ENCODE data around the gene MOXD1. TPM values are rescaled to one million over a fixed set of nuclear protein-coding genes. Genes with fewer than 3 reads are reported as not detected.
A peak's percentile ranks its signal among the peaks of the same experiment; 100 is the strongest.
"Not testable (repeated sequence)": the region's sequence is repeated elsewhere in the genome, so short reads cannot be mapped to it uniquely, and the experiment has no call there.

Gene MOXD1
- total RNA-seq, 2 experiments from 2014 or later = not detected

DNA sequence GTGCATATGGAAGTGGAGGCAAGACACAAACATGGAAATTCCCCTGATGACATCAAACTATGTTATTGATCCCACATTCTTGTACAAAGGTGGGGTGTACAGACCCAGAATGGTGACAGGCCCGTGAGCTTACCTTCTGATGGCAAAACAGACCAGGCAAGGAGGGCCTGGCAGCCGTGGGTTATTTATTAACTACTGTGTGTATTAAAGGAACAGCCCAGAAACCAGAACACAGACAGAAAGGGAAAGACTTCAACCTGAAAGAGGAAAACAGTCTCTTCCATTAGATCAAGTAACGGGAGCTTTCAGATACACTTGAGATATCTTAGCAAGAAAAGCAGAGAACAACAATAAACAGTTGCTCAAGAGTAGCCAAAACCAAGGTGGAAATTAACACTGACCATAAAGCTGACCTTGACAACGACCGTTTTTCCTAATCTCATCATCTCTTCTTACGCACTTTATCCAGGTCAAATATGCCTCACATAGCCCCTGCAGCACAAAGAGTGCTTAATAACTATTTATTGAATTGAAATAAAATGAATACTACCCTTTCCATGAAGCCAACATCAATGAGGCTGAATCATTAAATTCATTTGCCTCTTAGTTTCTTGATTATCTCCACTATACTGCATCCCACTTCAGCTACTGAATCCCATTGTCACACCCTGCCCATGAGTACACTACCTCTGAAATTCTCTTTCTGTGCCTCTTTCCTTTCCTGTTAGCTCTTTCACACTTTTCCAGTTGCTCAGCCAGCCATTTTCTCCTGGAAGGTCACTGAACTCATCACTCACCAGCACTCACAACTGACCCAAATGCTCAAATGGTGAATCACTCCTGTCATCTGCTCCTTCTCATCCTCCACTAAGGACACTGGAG is 67.4 kb downstream of the MOXD1 start:
- ATAC-seq (no peak), DNase-seq (no peak)
- ChIA-PET POLR2A (no interaction called here), CTCF (no interaction called here)
- Mint-ChIP-seq H3K4me1 (ENCODE audit: low read depth) (no peaks in the 10 kb centered on the region), H3K4me3 (no peak overlapping the region), H3K36me3 (ENCODE audit: low read depth) (no peaks in the 10 kb centered on the region), H3K27ac (no peak overlapping the region), H3K9me3 (ENCODE audit: insufficient read depth) (no peaks in the 10 kb centered on the region), H3K27me3 (ENCODE audit: low read depth) (peaks cover 5% of the 10 kb centered on the region)

DNA sequence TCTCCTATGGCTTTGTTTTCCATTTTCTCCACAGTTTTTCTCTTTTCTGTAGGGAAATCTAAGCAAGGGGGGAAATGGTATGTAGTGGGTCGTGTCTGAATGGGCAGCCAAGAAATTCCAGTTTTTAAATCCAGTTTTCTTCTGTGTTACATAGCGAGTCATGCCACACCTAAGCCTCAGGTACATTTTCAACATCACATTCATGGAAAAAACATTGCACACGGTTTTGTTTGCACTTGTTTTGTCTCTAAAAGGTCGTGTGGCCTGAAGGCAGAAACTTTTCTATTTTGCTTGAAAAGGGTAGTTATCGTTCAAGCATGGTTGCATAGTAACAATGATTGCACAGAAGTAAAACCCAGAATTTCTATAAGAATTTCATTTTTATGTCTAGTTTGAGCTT is 70.5 kb downstream of the MOXD1 start:
- no peak for DNase-seq
- Mint-ChIP-seq H3K4me1 (ENCODE audit: low read depth) (no peaks in the 10 kb centered on the region), H3K4me3 (no peak overlapping the region), H3K9me3 (ENCODE audit: insufficient read depth) (no peaks in the 10 kb centered on the region), H3K27ac (no peak overlapping the region), H3K27me3 (ENCODE audit: low read depth) (peaks cover 5% of the 10 kb centered on the region), H3K36me3 (ENCODE audit: low read depth) (no peaks in the 10 kb centered on the region)
- ChIA-PET POLR2A (no interaction called here), CTCF (interaction anchor here (1.1 kb wide), 1 partner anchor 51 kb away, joined by 3 read pairs; no protein-coding TSS in a partner anchor)
- ATAC-seq = no peak

DNA sequence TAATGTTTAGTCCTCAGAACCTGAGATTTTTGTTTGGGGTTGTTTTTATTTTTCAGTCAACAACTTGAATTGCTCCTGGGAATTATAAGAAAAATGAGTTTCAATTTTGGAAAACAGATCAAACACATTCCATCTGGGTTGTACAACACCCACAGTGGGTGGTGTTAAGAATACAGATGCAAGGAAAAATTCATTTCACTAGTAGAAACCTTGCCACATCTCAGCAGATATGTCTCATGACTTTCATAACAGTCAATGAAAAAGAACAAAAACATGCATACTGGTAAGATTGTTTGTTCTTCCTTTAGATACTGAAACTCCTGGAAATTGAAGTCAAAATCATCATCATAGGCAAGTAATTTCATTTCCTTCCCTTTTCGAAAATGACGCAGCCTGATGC is 78.9 kb downstream of the MOXD1 start:
- Mint-ChIP-seq H3K27me3 (ENCODE audit: low read depth) (peaks cover 4% of the 10 kb centered on the region), H3K36me3 (ENCODE audit: low read depth) (no peaks in the 10 kb centered on the region), H3K9me3 (ENCODE audit: insufficient read depth) (no peaks in the 10 kb centered on the region), H3K4me3 (no peak overlapping the region), H3K27ac (no peak overlapping the region), H3K4me1 (ENCODE audit: low read depth) (no peaks in the 10 kb centered on the region)
- ATAC-seq (no peak), DNase-seq (no peak)
- CTCF ChIA-PET = interaction anchor here (1.0 kb wide), 1 partner anchor 42 kb away, joined by 3 read pairs; no protein-coding TSS in a partner anchor
- POLR2A ChIA-PET = no interaction called here

DNA sequence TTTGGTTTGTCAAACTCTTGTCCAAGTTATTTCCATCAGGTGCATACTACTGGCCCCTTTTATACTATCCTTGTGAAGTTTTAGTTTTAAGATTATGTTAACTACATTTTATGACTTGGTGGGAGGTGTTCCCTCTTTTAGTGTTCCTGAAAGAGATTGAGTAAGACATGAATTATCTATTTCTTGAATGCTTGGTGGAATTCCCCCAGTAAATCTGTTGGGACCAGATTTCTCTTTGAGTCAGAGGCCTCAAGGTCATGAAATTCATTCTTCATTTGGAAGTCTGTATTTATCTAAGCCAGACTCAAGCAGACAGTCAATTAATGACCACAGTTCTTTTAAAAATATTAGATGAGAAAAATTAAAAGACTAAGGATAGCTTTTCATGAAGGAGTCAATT is 81.3 kb downstream of the MOXD1 start:
- no peaks in the 10 kb centered on the region for H3K27me3 Mint-ChIP-seq (ENCODE audit: low read depth)
- ATAC-seq = no peak
- no peak overlapping the region for H3K27ac Mint-ChIP-seq
- no peak overlapping the region for H3K4me3 Mint-ChIP-seq
- CTCF ChIA-PET = no interaction called here
- DNase-seq = no peak
- no peaks in the 10 kb centered on the region for H3K4me1 Mint-ChIP-seq (ENCODE audit: low read depth)
- no peaks in the 10 kb centered on the region for H3K36me3 Mint-ChIP-seq (ENCODE audit: low read depth)
- POLR2A ChIA-PET = no interaction called here
- peaks cover 14% of the 10 kb centered on the region for H3K9me3 Mint-ChIP-seq (ENCODE audit: insufficient read depth)

DNA sequence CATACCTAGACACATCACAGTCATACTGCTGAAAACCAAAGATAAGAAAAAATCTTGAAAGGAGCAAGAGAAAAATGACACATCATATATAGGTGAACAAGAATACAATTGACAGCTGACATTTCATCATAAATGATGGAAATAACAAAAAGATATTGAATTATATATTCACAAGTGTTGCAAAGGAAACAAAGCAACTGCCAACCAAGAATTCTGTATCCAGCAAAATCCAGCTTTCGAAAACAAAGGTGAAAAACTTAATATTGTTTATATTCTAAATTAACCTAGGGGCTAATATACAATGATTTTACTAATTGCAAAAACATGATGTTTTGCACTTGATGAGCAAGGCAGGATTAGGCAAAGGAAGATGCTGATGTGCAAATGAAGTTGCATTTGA is 84.3 kb downstream of the MOXD1 start:
- H3K27me3 Mint-ChIP-seq (ENCODE audit: low read depth) = peaks cover under 1% of the 10 kb centered on the region
- H3K9me3 Mint-ChIP-seq (ENCODE audit: insufficient read depth) = peaks cover 14% of the 10 kb centered on the region
- no peaks in the 10 kb centered on the region for H3K36me3 Mint-ChIP-seq (ENCODE audit: low read depth)
- DNase-seq (no peak), ATAC-seq (no peak)
- POLR2A ChIA-PET = no interaction called here
- CTCF ChIA-PET = interaction anchor here (1.3 to 1.8 kb wide), 3 partner anchors 17 to 38 kb away, joined by 3 to 7 read pairs (median 3); no protein-coding TSS in a partner anchor
- H3K4me1 Mint-ChIP-seq (ENCODE audit: low read depth) = no peaks in the 10 kb centered on the region
- no peak overlapping the region for H3K4me3 Mint-ChIP-seq
- no peak overlapping the region for H3K27ac Mint-ChIP-seq

DNA sequence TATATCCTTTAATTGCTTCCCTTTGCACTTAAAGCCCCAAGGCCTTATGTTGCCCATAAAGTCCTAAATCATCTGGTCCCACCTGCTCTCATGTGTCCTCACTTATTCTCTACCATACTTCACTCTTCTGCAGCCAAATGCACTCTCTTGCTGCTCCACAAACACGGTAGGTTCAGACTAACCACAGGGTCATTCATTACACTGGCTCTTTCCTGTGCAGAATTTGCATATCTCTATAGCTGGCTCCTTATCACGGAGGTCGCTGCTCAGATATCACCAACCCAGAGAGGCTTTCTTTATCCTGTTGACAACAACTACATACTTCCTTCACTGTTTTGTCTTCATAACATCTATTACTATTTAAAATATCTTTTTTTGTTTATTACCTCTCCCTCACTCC is 86.8 kb downstream of the MOXD1 start:
- ATAC-seq (no peak), DNase-seq (no peak)
- ChIA-PET POLR2A (no interaction called here), CTCF (no interaction called here)
- Mint-ChIP-seq H3K4me3 (no peak overlapping the region), H3K27me3 (ENCODE audit: low read depth) (peaks cover 2% of the 10 kb centered on the region), H3K27ac (no peak overlapping the region), H3K4me1 (ENCODE audit: low read depth) (no peaks in the 10 kb centered on the region), H3K9me3 (ENCODE audit: insufficient read depth) (peaks cover 14% of the 10 kb centered on the region), H3K36me3 (ENCODE audit: low read depth) (no peaks in the 10 kb centered on the region)

DNA sequence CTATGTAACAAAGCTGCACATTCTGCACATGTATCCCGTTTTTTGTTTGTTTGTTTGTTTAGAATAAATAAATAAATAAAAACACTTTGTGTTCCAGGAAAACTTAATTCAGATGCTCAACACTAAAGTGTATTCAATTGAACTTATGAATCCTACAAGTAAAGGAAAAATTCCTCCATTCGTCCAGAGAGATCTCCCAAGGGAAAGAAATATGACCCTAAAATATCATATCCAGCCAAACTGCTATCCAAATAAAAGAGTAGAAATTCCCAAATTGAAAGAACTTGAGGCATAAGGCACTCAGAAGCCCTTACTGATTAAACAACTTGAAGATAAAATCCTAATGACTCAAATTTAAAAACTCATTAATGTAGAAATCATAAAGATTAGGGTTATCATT is 90.4 kb downstream of the MOXD1 start:
- POLR2A ChIA-PET = no interaction called here
- no peaks in the 10 kb centered on the region for H3K36me3 Mint-ChIP-seq (ENCODE audit: low read depth)
- no peak overlapping the region for H3K27ac Mint-ChIP-seq
- H3K9me3 Mint-ChIP-seq (ENCODE audit: insufficient read depth) = peaks cover 1% of the 10 kb centered on the region
- no peaks in the 10 kb centered on the region for H3K4me1 Mint-ChIP-seq (ENCODE audit: low read depth)
- no peak for DNase-seq
- peaks cover 2% of the 10 kb centered on the region for H3K27me3 Mint-ChIP-seq (ENCODE audit: low read depth)
- ATAC-seq = no peak
- H3K4me3 Mint-ChIP-seq = no peak overlapping the region
- CTCF ChIA-PET = no interaction called here

DNA sequence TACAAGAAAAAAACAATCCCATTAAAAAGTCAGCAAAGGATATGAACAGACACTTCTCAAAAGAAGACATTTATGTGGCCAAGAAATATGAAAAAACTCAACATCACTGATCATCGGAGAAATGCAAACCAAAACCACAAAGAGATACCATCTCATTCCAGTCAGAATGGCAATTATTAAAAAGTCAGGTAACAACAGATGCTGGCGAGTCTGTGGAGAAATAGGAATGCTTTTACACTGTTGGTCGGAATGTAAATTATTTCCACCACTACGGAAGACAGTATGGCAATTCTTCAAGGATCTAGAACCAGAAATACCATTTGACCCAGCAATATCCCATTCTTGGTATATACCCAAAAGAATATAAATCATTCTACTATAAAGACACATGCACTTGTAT is 91.1 kb downstream of the MOXD1 start:
- CTCF ChIA-PET; POLR2A ChIA-PET; ATAC-seq; H3K4me3 Mint-ChIP-seq; DNase-seq; H3K4me1 Mint-ChIP-seq (ENCODE audit: low read depth); H3K27ac Mint-ChIP-seq; H3K27me3 Mint-ChIP-seq (ENCODE audit: low read depth); H3K9me3 Mint-ChIP-seq (ENCODE audit: insufficient read depth); H3K36me3 Mint-ChIP-seq (ENCODE audit: low read depth): not testable (repeated sequence)

DNA sequence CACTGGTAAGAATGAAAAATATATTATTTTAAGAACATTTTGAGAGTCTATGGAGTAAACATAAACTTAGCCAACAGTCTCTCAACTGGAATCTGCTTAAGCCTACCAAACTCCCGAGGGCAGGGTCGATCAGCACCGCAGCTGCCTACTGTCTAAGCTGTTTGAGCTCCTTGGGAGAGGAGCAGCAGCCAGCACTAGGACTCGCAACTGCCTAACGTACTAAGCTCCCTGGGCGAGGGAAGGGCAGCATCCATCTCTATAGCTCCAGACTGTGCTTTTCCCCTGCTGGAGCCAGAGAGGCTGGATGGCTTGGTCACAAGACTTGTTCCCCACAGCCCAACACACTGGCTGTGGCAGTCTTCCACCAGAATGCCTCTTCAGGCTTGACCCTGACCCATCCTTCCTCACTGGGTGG is 96.4 kb downstream of the MOXD1 start:
- Mint-ChIP-seq H3K4me3 (no peak overlapping the region), H3K27me3 (ENCODE audit: low read depth) (peaks cover 6% of the 10 kb centered on the region), H3K9me3 (ENCODE audit: insufficient read depth) (no peaks in the 10 kb centered on the region), H3K27ac (no peak overlapping the region), H3K4me1 (ENCODE audit: low read depth) (no peaks in the 10 kb centered on the region), H3K36me3 (ENCODE audit: low read depth) (no peaks in the 10 kb centered on the region)
- DNase-seq = no peak
- CTCF ChIA-PET = interaction anchor here (1.2 to 1.5 kb wide), 2 partner anchors 25 to 180 kb away, joined by 3 to 4 read pairs; no protein-coding TSS in a partner anchor
- POLR2A ChIA-PET = no interaction called here
- ATAC-seq = no peak

DNA sequence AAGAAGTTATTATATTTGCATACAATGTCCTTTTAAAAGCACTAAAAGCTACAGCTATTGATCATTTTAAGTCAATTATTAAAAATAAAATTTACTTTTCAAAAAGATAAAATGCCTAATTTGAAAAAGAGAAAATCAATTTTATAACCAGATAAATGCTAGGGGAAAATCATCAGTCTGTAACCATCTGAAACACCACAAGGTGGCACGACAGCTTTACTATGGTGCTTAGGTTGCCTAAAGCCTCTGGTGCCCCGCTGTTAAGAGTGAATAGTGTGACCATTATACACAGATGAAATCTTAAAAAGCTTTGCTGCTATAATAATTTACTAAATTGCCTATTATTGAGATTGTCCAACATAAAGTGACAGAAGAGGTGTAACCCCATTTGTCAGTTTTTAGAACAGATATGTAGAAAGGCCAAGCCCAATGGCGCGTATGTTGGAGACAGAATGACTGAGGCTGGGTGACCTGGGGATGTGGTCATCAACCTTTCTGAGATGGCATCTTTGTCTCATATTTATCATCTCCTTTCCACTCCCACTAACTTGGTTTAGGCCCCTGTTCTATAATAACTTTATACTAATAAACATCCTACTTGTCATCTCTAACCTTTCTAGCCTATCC is 100.8 kb downstream of the MOXD1 start:
- ATAC-seq (no peak), DNase-seq (peak; percentile 28)
- POLR2A ChIA-PET = no interaction called here
- Mint-ChIP-seq H3K27me3 (ENCODE audit: low read depth) (peaks cover 20% of the 10 kb centered on the region), H3K4me1 (ENCODE audit: low read depth) (no peaks in the 10 kb centered on the region), H3K36me3 (ENCODE audit: low read depth) (no peaks in the 10 kb centered on the region), H3K4me3 (no peak overlapping the region), H3K27ac (no peak overlapping the region), H3K9me3 (ENCODE audit: insufficient read depth) (no peaks in the 10 kb centered on the region)
- CTCF ChIA-PET = interaction anchor here (0.8 to 3.9 kb wide), 9 partner anchors 10 to 190 kb away, joined by 3 to 35 read pairs (median 4); no protein-coding TSS in a partner anchor

DNA sequence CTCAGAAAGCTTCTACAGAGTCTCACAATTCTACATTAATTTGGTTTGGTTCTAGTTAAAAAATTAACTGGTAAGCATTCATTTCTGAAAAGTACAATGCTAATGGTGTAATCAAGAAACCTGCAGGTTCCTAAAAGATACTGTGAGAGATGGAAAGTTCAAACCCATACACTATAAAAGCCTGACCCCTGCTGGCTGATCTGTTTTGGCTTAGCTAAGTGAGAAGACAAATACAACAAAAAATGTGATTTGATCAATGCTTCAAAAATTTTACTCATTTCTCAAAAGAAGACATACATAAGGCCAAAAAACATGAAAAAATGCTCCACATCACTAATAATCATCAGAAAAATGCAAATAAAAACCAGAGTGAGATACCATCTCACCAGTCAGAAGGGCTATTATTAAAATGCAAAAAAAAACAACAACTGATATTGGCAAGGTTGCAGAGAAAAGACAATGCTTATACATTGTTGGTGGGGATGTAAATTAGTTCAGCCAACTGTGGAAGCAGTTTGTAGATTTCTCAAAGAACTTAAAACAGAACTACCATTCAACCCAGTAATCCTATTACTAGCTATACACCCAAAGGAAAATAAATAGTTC is 102.8 kb downstream of the MOXD1 start:
- Mint-ChIP-seq H3K27me3 (ENCODE audit: low read depth) (peaks cover 27% of the 10 kb centered on the region), H3K9me3 (ENCODE audit: insufficient read depth) (no peaks in the 10 kb centered on the region), H3K36me3 (ENCODE audit: low read depth) (no peaks in the 10 kb centered on the region), H3K4me1 (ENCODE audit: low read depth) (no peaks in the 10 kb centered on the region), H3K27ac (no peak overlapping the region), H3K4me3 (no peak overlapping the region)
- no peak for ATAC-seq
- DNase-seq = peak; percentile 54
- POLR2A ChIA-PET = no interaction called here
- CTCF ChIA-PET = interaction anchor here (0.6 to 7.7 kb wide), 12 partner anchors 9 to 375 kb away, joined by 3 to 76 read pairs (median 4); no protein-coding TSS in a partner anchor

DNA sequence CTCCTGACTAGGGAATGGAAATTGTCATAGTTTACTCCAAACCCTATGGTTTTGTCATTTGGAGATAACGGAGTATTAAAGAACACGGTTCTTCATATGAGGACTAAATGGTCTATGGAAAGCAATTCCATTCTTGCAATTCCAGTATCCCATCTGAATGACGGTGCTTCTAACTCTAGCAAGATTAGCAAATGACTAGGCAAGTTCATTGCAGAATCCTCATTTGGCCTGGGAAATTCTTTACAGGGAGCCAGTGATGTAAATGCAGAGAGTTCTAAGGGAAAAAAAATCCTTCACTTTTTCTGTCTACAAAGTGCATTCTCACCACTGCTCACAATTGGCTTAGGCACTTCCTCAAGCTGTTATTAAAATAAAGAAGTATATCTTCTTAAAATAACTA is 111.5 kb downstream of the MOXD1 start:
- Mint-ChIP-seq H3K27me3 (ENCODE audit: low read depth) (peaks cover 16% of the 10 kb centered on the region), H3K36me3 (ENCODE audit: low read depth) (no peaks in the 10 kb centered on the region), H3K27ac (no peak overlapping the region), H3K9me3 (ENCODE audit: insufficient read depth) (no peaks in the 10 kb centered on the region), H3K4me1 (ENCODE audit: low read depth) (no peaks in the 10 kb centered on the region), H3K4me3 (no peak overlapping the region)
- DNase-seq = no peak
- ATAC-seq = no peak
- POLR2A ChIA-PET = interaction anchor here (0.6 kb wide), 1 partner anchor 203 kb away, joined by 3 read pairs; no protein-coding TSS in a partner anchor
- CTCF ChIA-PET = interaction anchor here (1.3 to 4.0 kb wide), 4 partner anchors 8 to 195 kb away, joined by 5 to 56 read pairs (median 7); no protein-coding TSS in a partner anchor

Measured in activated CD8-positive, alpha-beta T cell treated with anti-CD3 and anti-CD28 coated beads, Interleukin-2, amount 10 ng/mL, durations not matched to agents 7 days and 5 days (primary cell).